HG02571 (cell line): ENCODE measurements around the gene TMEM223.
A peak's percentile ranks its signal among the peaks of the same experiment; 100 is the strongest.
"Not testable (repeated sequence)": the region's sequence is repeated elsewhere in the genome, so short reads cannot be mapped to it uniquely, and the experiment has no call there.

Source experiments
- ATAC-seq: cut with Tn5 transposase; IDR thresholded peaks from one replicate; pipeline ENCODE4 v1.9.1; 2021; ENCODE audit warnings: mild to moderate bottlenecking, moderate library complexity; ENCODE audit not compliant: unreplicated experiment

TMEM223 gene

GRCh38 chr11:62791501-62792201 lies at the start of gene TMEM223:
Gene TMEM223 (minus strand): TSS chr11:62792006. CDS start chr11:62791994, 12 bp downstream.
- ATAC-seq, result peak; percentile 68

- peak; percentile 6 for ATAC-seq
Measured at GRCh38 chr11:62840721-62841360, 49.0 kb upstream of the TMEM223 start.

GRCh38 chr11:62839050-62839945 lies 47.5 kb upstream of the TMEM223 start, which contains the start of gene WDR74:
Gene WDR74 (minus strand): TSS chr11:62839590. CDS start chr11:62839570, 20 bp downstream.
- peak; percentile 40 for ATAC-seq

- ATAC-seq, result no peak
Measured at GRCh38 chr11:62835336-62835735, 43.5 kb upstream of the TMEM223 start.

GRCh38 chr11:62832336-62833234 lies 40.8 kb upstream of the TMEM223 start, which contains the start of gene TEX54:
Gene TEX54 (minus strand): TSS chr11:62832841.
- peak; percentile 3 for ATAC-seq

- ATAC-seq, result peak; percentile 81
Measured at GRCh38 chr11:62831520-62832335, 39.9 kb upstream of the TMEM223 start, which contains the start of gene STX5. Gene STX5 (minus strand): TSS chr11:62832051. CDS start chr11:62831243, 808 bp downstream.

- ATAC-seq, result no peak
Measured at GRCh38 chr11:62830904-62831519, 39.2 kb upstream of the TMEM223 start.

GRCh38 chr11:62828130-62828529 lies 36.3 kb upstream of the TMEM223 start:
- ATAC-seq, result not testable (repeated sequence)

- ATAC-seq, result no peak
Measured at GRCh38 chr11:62823677-62824076, 31.9 kb upstream of the TMEM223 start.

GRCh38 chr11:62817129-62817528 lies 25.3 kb upstream of the TMEM223 start:
- no peak for ATAC-seq

GRCh38 chr11:62816557-62816956 lies 24.8 kb upstream of the TMEM223 start:
- no peak for ATAC-seq

- ATAC-seq, result no peak
Measured at GRCh38 chr11:62811659-62812058, 19.9 kb upstream of the TMEM223 start.

- ATAC-seq, result no peak
Measured at GRCh38 chr11:62810748-62811147, 18.9 kb upstream of the TMEM223 start.

GRCh38 chr11:62806611-62807121 lies 14.9 kb upstream of the TMEM223 start:
- no peak for ATAC-seq

- no peak for ATAC-seq
Measured at GRCh38 chr11:62805961-62806441, 14.2 kb upstream of the TMEM223 start.

GRCh38 chr11:62805076-62805892 lies 13.5 kb upstream of the TMEM223 start, which contains the start of gene NXF1:
Gene NXF1 (minus strand): TSS chr11:62805440. CDS start chr11:62805356, 84 bp downstream.
- peak; percentile 76 for ATAC-seq

GRCh38 chr11:62804310-62805075 lies 12.7 kb upstream of the TMEM223 start:
- ATAC-seq, result no peak
